Activated CD4-positive, CD25-positive, alpha-beta regulatory T cell treated with anti-CD3 and anti-CD28 coated beads, Interleukin-2, amount 50 U/mL, for 72 hours (primary cell): Measurements from ENCODE around the gene NDOR1.
"Not testable (repeated sequence)": the region's sequence is repeated elsewhere in the genome, so short reads cannot be mapped to it uniquely, and the experiment has no call there.

Source experiments
- DNase-seq: peaks from one replicate; pipeline ENCODE4 v3.0.0; 2021

NDOR1 gene

GRCh38 chr9:137233143-137233980 lies 27.9 kb downstream of the NDOR1 start:
- no peak for DNase-seq

- no peak for DNase-seq
Observed at GRCh38 chr9:137234055-137234697, 28.7 kb downstream of the NDOR1 start.

GRCh38 chr9:137234758-137235423 lies 29.4 kb downstream of the NDOR1 start:
- no peak for DNase-seq

GRCh38 chr9:137235424-137236237 lies 30.1 kb downstream of the NDOR1 start:
- DNase-seq = no peak

- peak; percentile 91 for DNase-seq
Observed at GRCh38 chr9:137236238-137236935, 30.9 kb downstream of the NDOR1 start.

- DNase-seq = no peak
Observed at GRCh38 chr9:137236936-137237421, 31.5 kb downstream of the NDOR1 start.

- no peak for DNase-seq
Observed at GRCh38 chr9:137237759-137238726, 32.5 kb downstream of the NDOR1 start.

GRCh38 chr9:137239541-137240200 lies 34.2 kb downstream of the NDOR1 start:
- DNase-seq = not testable (repeated sequence)

- DNase-seq = peak; percentile 73
Observed at GRCh38 chr9:137240318-137240840, 34.9 kb downstream of the NDOR1 start.

GRCh38 chr9:137240841-137241489 lies 35.5 kb downstream of the NDOR1 start, which contains the start of gene TUBB4B:
TSS of gene TUBB4B (plus strand) at chr9:137241287. CDS start at chr9:137241361, 74 bp downstream.
- peak; percentile 94 for DNase-seq

GRCh38 chr9:137241490-137242268 lies 36.2 kb downstream of the NDOR1 start:
- peak; percentile 72 for DNase-seq

- DNase-seq = no peak
Observed at GRCh38 chr9:137242269-137243203, 37.0 kb downstream of the NDOR1 start.

- DNase-seq = not testable (repeated sequence)
Observed at GRCh38 chr9:137243266-137243625, 37.7 kb downstream of the NDOR1 start.

GRCh38 chr9:137243626-137244485 lies 38.4 kb downstream of the NDOR1 start:
- no peak for DNase-seq

GRCh38 chr9:137244486-137245449 lies 39.3 kb downstream of the NDOR1 start:
- DNase-seq = no peak
